ENCODE results near the gene GIMAP5. TPM values are rescaled to one million over a fixed set of nuclear protein-coding genes. Genes with fewer than 3 reads are reported as not detected.

Gene GIMAP5
- total and polyA plus RNA-seq, 2 experiments from 2014 or later = not detected

DNA sequence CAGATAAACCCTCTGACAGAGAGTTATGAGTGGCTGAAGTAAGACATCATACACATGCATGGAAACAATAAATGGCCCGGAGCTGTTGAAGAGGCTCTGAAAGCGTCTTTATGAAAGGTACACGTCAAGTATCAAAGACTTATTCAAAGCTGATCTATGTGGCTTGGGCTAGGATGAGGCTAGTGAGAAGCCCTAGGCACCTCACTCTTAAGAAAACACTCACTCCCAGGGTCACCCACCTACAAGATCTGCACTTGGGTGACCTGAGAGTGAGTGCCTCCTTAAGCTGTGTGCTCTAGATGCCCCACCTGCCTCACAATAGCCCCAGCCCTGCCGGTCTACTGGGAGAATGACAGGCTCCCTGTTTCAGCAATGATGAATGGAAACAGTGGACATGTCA, 21.9 kb upstream of the GIMAP5 start:
- 31 to 39% methylated on average over 4 of the region's 4 CpGs for WGBS, 2 experiments (ENCODE audit: low coverage in 1 of 2, low lambda C conversion rate in 2 of 2, missing lambda C conversion rate in 2 of 2)
- no peak overlapping the region for H3K4me2 ChIP-seq (ENCODE audit: unreplicated experiment)
- H2AFZ ChIP-seq = no peak overlapping the region
- H3K79me2 ChIP-seq (ENCODE audit: insufficient read depth) = no peaks in the 10 kb centered on the region
- H3K9me3 ChIP-seq (ENCODE audit: low read depth) = no peaks in the 10 kb centered on the region
- H3K9me2 ChIP-seq (ENCODE audit: insufficient read depth) = no peaks in the 10 kb centered on the region
- DNase-seq = no peak
- no peak overlapping the region for H3K9ac ChIP-seq
- TF ChIP-seq EZH2 (IDR thresholded peaks at IDR 0.05; ENCODE audit: insufficient read depth, poor library complexity, severe bottlenecking) (no peak), EZH2phosphoT487 (IDR thresholded peaks at IDR 0.05; ENCODE audit: insufficient read depth, low read depth) (no peak)
- no peaks in the 10 kb centered on the region for H3K36me3 ChIP-seq (ENCODE audit: low read depth)
- H3F3A ChIP-seq (ENCODE audit: insufficient read depth) = no peaks in the 10 kb centered on the region
- no peaks in the 10 kb centered on the region for H4K20me1 ChIP-seq (ENCODE audit: insufficient read depth)
- in situ Hi-C loops (cut with MboI) = no loop called here
- no peaks in the 10 kb centered on the region for H3K4me1 ChIP-seq (ENCODE audit: insufficient read depth)
- no peaks in the 10 kb centered on the region for H3K27me3 ChIP-seq (replicated peaks; ENCODE audit: insufficient read depth)
- H3K27ac ChIP-seq = no peak overlapping the region
- H3K4me3 ChIP-seq = no peak overlapping the region

DNA sequence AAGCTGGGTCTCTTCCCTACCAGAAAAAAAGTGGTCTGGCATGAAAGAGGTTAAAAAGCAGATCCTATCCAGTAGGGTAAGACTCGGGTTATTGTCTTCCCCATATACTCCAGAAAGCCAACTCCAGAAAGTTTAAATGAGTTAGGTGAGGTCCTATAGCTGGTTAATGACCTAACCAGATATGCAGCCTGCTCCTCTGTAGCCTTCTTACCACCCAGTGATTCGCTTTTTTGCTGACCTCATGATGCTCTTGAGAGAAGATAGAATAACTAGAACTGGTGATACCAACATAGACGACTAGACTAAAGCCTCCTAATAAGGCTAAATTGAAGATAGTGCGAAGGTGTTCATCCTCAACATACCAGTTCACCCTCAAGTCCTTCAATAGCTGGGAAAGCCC, 21.5 kb upstream of the GIMAP5 start:
- no peak for DNase-seq
- Histone ChIP-seq H3K4me3 (no peak overlapping the region), H3K9ac (no peak overlapping the region), H3F3A (ENCODE audit: insufficient read depth) (no peaks in the 10 kb centered on the region), H2AFZ (no peak overlapping the region), H3K9me3 (ENCODE audit: low read depth) (no peaks in the 10 kb centered on the region), H3K9me2 (ENCODE audit: insufficient read depth) (no peaks in the 10 kb centered on the region), H3K36me3 (ENCODE audit: low read depth) (no peaks in the 10 kb centered on the region), H3K4me2 (ENCODE audit: unreplicated experiment) (no peak overlapping the region), H3K79me2 (ENCODE audit: insufficient read depth) (no peaks in the 10 kb centered on the region), H3K27ac (no peak overlapping the region), H3K4me1 (ENCODE audit: insufficient read depth) (no peaks in the 10 kb centered on the region), H4K20me1 (ENCODE audit: insufficient read depth) (no peaks in the 10 kb centered on the region), H3K27me3 (replicated peaks; ENCODE audit: insufficient read depth) (no peaks in the 10 kb centered on the region)
- in situ Hi-C loops (cut with MboI) = no loop called here
- 3 to 8% methylated on average over 4 of the region's 4 CpGs for WGBS, 2 experiments (ENCODE audit: low coverage in 1 of 2, low lambda C conversion rate in 2 of 2, missing lambda C conversion rate in 2 of 2)
- TF ChIP-seq EZH2 (IDR thresholded peaks at IDR 0.05; ENCODE audit: insufficient read depth, poor library complexity, severe bottlenecking) (no peak), EZH2phosphoT487 (IDR thresholded peaks at IDR 0.05; ENCODE audit: insufficient read depth, low read depth) (no peak)

DNA sequence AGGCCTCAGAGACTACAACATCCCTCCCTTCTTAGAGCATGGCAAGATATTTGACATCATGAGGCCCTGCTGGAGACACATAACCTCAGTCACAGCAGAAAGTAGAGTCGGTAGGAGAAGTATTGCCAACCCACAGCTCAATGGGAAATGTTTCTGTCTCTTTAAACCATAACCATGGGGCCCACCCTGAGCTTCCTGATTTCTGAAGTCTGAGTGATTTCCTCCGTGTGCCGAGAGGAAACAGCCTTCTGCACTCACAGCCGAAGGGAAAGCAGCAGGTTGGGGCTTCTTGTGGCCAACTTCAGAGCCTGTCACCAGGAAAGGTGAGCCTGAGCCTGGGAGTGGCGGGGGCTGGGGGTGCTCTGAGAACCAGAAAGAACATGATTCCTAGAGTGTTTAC, 20.9 kb upstream of the GIMAP5 start, which contains the start of gene GIMAP1:
Gene GIMAP1, plus strand, starts transcription at position 246 of the 400 bp plus-strand sequence. CDS start 2,435 bp downstream, outside the sequence.
- TF ChIP-seq EZH2phosphoT487 (IDR thresholded peaks at IDR 0.05; ENCODE audit: insufficient read depth, low read depth) (no peak), EZH2 (IDR thresholded peaks at IDR 0.05; ENCODE audit: insufficient read depth, poor library complexity, severe bottlenecking) (no peak)

DNA sequence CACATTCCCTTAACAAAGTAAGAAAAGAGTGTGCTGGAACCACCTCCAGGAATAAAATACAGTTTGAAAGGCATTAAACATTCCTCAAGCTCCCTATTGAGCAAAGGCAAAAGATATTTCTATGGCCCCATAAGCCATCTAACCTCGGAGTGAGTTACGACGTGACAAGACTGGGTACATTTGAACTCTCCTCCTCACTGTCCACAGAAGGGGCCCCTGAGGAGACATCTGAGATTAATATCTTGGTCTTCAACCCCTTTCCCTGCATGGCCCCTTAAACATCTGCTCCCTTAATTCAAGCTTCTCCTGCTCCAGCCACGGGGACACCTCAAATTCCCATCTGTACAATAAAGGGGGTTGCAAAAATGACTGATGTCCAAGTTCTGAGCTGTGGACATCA, 20.3 kb upstream of the GIMAP5 start:
- no peaks in the 10 kb centered on the region for H3K27me3 ChIP-seq (replicated peaks; ENCODE audit: insufficient read depth)
- H3K4me1 ChIP-seq (ENCODE audit: insufficient read depth) = no peaks in the 10 kb centered on the region
- H3F3A ChIP-seq (ENCODE audit: insufficient read depth) = no peaks in the 10 kb centered on the region
- H3K4me3 ChIP-seq = no peak overlapping the region
- in situ Hi-C loops (cut with MboI) = no loop called here
- no peaks in the 10 kb centered on the region for H4K20me1 ChIP-seq (ENCODE audit: insufficient read depth)
- H3K9me2 ChIP-seq (ENCODE audit: insufficient read depth) = no peaks in the 10 kb centered on the region
- TF ChIP-seq EZH2 (IDR thresholded peaks at IDR 0.05; ENCODE audit: insufficient read depth, poor library complexity, severe bottlenecking) (no peak), EZH2phosphoT487 (IDR thresholded peaks at IDR 0.05; ENCODE audit: insufficient read depth, low read depth) (no peak)
- H3K9me3 ChIP-seq (ENCODE audit: low read depth) = no peaks in the 10 kb centered on the region
- H2AFZ ChIP-seq = no peak overlapping the region
- H3K79me2 ChIP-seq (ENCODE audit: insufficient read depth) = no peaks in the 10 kb centered on the region
- no peak for DNase-seq
- H3K36me3 ChIP-seq (ENCODE audit: low read depth) = no peaks in the 10 kb centered on the region
- H3K27ac ChIP-seq = no peak overlapping the region
- no peak overlapping the region for H3K9ac ChIP-seq
- no peak overlapping the region for H3K4me2 ChIP-seq (ENCODE audit: unreplicated experiment)
- WGBS, 2 experiments (ENCODE audit: low coverage in 1 of 2, low lambda C conversion rate in 2 of 2, missing lambda C conversion rate in 2 of 2) = 7 to 9% methylated on average over 4 of the region's 4 CpGs

More for the DNA sequence above, 20.9 kb upstream of the GIMAP5 start, which contains the start of gene GIMAP1:
- H3K27ac ChIP-seq = no peak within 1 kb of the TSS
- no peaks in the 10 kb centered on the region for H3K9me2 ChIP-seq (ENCODE audit: insufficient read depth)
- H3K36me3 ChIP-seq (ENCODE audit: low read depth) = no peaks in the 10 kb centered on the region
- H3K9me3 ChIP-seq (ENCODE audit: low read depth) = no peaks in the 10 kb centered on the region
- WGBS, 2 experiments (ENCODE audit: low coverage in 1 of 2, low lambda C conversion rate in 2 of 2, missing lambda C conversion rate in 2 of 2) = 0 to 2% methylated on average over 5 of the region's 5 CpGs
- H4K20me1 ChIP-seq (ENCODE audit: insufficient read depth) = no peaks in the 10 kb centered on the region
- H3K79me2 ChIP-seq (ENCODE audit: insufficient read depth) = no peaks in the 10 kb centered on the region
- no peak within 1 kb of the TSS for H3K4me2 ChIP-seq (ENCODE audit: unreplicated experiment)
- no peak within 1 kb of the TSS for H3K9ac ChIP-seq
- H3F3A ChIP-seq (ENCODE audit: insufficient read depth) = no peaks in the 10 kb centered on the region
- H2AFZ ChIP-seq = no peak within 1 kb of the TSS
- in situ Hi-C loops (cut with MboI) = no loop called here
- no peaks in the 10 kb centered on the region for H3K4me1 ChIP-seq (ENCODE audit: insufficient read depth)
- H3K4me3 ChIP-seq = no peak within 1 kb of the TSS
- H3K27me3 ChIP-seq (replicated peaks; ENCODE audit: insufficient read depth) = no peaks in the 10 kb centered on the region
- no peak for DNase-seq

Measured in GM23248 (cell line).